ENCODE measurements around the gene AREG.

GRCh38 chr4:74395633-74396032 lies 49.3 kb upstream of the AREG start:
- TF ChIP-seq, protein P1, sequence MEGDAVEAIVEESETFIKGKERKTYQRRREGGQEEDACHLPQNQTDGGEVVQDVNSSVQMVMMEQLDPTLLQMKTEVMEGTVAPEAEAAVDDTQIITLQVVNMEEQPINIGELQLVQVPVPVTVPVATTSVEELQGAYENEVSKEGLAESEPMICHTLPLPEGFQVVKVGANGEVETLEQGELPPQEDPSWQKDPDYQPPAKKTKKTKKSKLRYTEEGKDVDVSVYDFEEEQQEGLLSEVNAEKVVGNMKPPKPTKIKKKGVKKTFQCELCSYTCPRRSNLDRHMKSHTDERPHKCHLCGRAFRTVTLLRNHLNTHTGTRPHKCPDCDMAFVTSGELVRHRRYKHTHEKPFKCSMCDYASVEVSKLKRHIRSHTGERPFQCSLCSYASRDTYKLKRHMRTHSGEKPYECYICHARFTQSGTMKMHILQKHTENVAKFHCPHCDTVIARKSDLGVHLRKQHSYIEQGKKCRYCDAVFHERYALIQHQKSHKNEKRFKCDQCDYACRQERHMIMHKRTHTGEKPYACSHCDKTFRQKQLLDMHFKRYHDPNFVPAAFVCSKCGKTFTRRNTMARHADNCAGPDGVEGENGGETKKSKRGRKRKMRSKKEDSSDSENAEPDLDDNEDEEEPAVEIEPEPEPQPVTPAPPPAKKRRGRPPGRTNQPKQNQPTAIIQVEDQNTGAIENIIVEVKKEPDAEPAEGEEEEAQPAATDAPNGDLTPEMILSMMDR (conservative IDR thresholded peaks at IDR 0.05; ENCODE audit: low read length), result no peak
- TF ChIP-seq EZH2phosphoT487 (IDR thresholded peaks at IDR 0.05; ENCODE audit: borderline replicate concordance), result no peak
